Smooth muscle cell (in vitro differentiated cells): ENCODE results near the gene CYP11A1. TPM values are rescaled to one million over a fixed set of nuclear protein-coding genes. Genes with fewer than 3 reads are reported as not detected.

Experiments used
- DNase-seq: peaks from one replicate; lab custom pipeline; 2025; ENCODE audit not compliant: unreplicated experiment; lab: John Stamatoyannopoulos, UW
- H2AFZ ChIP-seq: fragments of 200-600 bp; sonication (generic); 2 replicates; pipeline ENCODE4 v1.6.0; 2016; ENCODE audit warnings: antibody characterized with exemption, low read depth, mild to moderate bottlenecking
- H3F3A ChIP-seq: fragments of 200-600 bp; sonication (generic); 2 replicates; pipeline ENCODE4 v1.6.0; 2017; ENCODE audit warnings: antibody characterized with exemption, low read depth
- H3K27ac ChIP-seq: fragments of 200-600 bp; sonication (generic); 2 replicates; pipeline ENCODE4 v1.5.1; 2016; ENCODE audit warnings: low read depth, mild to moderate bottlenecking
- H3K27me3 ChIP-seq: fragments of 200-600 bp; sonication (generic); 2 replicates; pipeline ENCODE4 v1.6.1; 2016; ENCODE audit warnings: low read depth, mild to moderate bottlenecking
- H3K36me3 ChIP-seq: fragments of 200-600 bp; sonication (generic); 2 replicates; pipeline ENCODE4 v1.5.1; 2016; ENCODE audit warnings: low read depth
- H3K4me1 ChIP-seq: fragments of 200-600 bp; sonication (generic); 2 replicates; pipeline ENCODE4 v1.5.1; 2016; ENCODE audit warnings: low read depth
- H3K4me2 ChIP-seq: fragments of 200-600 bp; sonication (generic); 2 replicates; pipeline ENCODE4 v1.6.0; 2016; ENCODE audit warnings: mild to moderate bottlenecking
- H3K4me3 ChIP-seq: fragments of 200-600 bp; sonication (generic); 2 replicates; pipeline ENCODE4 v1.5.1; 2016; ENCODE audit warnings: mild to moderate bottlenecking
- H3K79me2 ChIP-seq: fragments of 200-600 bp; sonication (generic); 2 replicates; pipeline ENCODE4 v1.6.0; 2016; ENCODE audit warnings: low read depth, mild to moderate bottlenecking
- H3K9ac ChIP-seq: fragments of 200-600 bp; sonication (generic); 2 replicates; pipeline ENCODE4 v1.6.0; 2016; ENCODE audit warnings: low read depth
- H3K9me3 ChIP-seq: fragments of 200-600 bp; sonication (generic); replicated peaks from 2 replicates; pipeline ENCODE4 v1.5.1; 2016; ENCODE audit warnings: low read depth
- H4K20me1 ChIP-seq: fragments of 200-600 bp; sonication (generic); 2 replicates; pipeline ENCODE4 v1.6.0; 2016; ENCODE audit warnings: low read depth
- CTCF ChIP-seq: fragments of 200-600 bp; sonication (generic); IDR thresholded peaks from 2 replicates; pipeline ENCODE4 v1.5.1; 2017; ENCODE audit warnings: borderline replicate concordance, mild to moderate bottlenecking, antibody characterized with exemption; ENCODE audit not compliant: insufficient read depth, poor library complexity, severe bottlenecking
- WGBS: methylation state at CpG from one replicate; pipeline ENCODE4 v1.1.7; 2016; ENCODE audit warnings: low lambda C conversion rate; 5-methylcytosine and 5-hydroxymethylcytosine counted together
- polyA plus RNA-seq: library from polyadenylated mRNA; unstranded; fragments of >200 nt; fragmentation: Nextera tagmentation; extraction: Ambion mirVana; gene quantifications from 2 replicates; pipeline ENCODE4 v1.2.1, GENCODE V29; 2016
- total RNA-seq: library from RNA; depleted of rRNA; stranded (reverse); fragments of >200 nt; gene quantifications from 2 replicates; pipeline ENCODE4 v1.2.3, GENCODE V29; 2014

The CYP11A1 gene
- total and polyA plus RNA-seq, 2 experiments from 2014 or later: 3.5 to 6.6 TPM

DNA sequence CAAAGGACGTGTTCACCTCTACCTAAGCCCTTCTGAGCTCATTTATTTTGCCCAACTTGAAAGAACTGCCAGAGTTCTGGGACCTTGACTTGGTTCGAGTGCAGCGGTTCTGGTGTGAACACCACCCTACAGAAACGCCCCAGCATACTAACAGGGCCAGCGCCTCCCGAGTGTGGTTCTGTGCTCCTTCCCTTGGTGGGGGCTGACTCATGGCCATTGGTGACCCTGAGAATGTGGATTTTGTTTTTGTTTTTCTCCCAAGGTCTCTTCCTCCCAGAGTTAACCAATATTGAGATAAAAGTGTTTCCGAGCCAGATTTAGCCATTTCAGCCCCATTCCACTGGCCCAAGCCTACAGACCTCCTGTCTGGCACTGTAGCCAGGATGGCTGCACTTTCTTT lies 38.4 kb upstream of the CYP11A1 start:
- Histone ChIP-seq H3K9ac (no peak overlapping the region), H3K4me1 (peaks cover 19% of the 10 kb centered on the region), H3K9me3 (no peaks in the 10 kb centered on the region), H3K79me2 (no peaks in the 10 kb centered on the region), H3F3A (peaks cover 23% of the 10 kb centered on the region), H3K4me2 (peak overlapping the region; percentile 75), H3K4me3 (no peak overlapping the region), H3K36me3 (no peaks in the 10 kb centered on the region), H3K27me3 (no peaks in the 10 kb centered on the region), H3K27ac (peak overlapping the region; percentile 85), H2AFZ (no peak overlapping the region), H4K20me1 (no peaks in the 10 kb centered on the region)
- TF ChIP-seq CTCF: no peak
- WGBS: 64% methylated on average over 7 of the region's 7 CpGs
- no peak for DNase-seq

DNA sequence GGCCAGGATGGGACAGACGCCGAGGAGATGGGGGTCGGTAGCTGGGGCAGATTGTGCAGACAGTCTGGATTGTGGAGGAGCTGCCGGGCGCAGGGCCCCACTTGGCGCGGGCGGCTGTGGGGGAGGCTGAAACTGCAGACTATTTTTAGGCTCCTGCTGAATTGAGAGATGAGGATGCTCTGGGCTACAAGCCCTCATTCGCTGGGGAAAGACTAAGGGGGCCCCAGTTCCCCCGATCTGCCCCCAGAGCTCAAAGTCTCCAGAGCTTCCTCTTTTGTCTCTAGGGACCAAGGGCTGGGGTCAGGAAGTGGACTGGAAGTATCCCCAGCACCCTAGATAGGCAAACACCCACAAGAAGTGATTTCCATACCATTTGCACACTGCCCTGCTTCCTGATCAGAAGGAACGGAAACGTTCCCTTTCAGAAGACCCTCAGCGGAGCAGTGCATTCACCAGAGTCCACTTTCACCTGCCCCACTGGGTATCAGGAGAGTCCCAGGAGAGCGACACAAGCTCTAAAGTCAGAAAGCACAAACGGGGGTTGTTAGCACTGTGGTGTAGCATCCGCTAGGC lies 36.6 kb upstream of the CYP11A1 start:
- H3K27me3 ChIP-seq: no peaks in the 10 kb centered on the region
- no peak overlapping the region for H3K9ac ChIP-seq
- no peak overlapping the region for H3K4me3 ChIP-seq
- H3F3A ChIP-seq: peaks cover 23% of the 10 kb centered on the region
- no peak for DNase-seq
- H3K79me2 ChIP-seq: no peaks in the 10 kb centered on the region
- TF ChIP-seq CTCF: no peak
- no peaks in the 10 kb centered on the region for H3K36me3 ChIP-seq
- H3K9me3 ChIP-seq: no peaks in the 10 kb centered on the region
- H2AFZ ChIP-seq: no peak overlapping the region
- peak overlapping the region; percentile 25 for H3K4me2 ChIP-seq
- peaks cover 26% of the 10 kb centered on the region for H3K4me1 ChIP-seq
- WGBS: 66% methylated on average over 16 of the region's 16 CpGs
- no peaks in the 10 kb centered on the region for H4K20me1 ChIP-seq
- no peak overlapping the region for H3K27ac ChIP-seq

DNA sequence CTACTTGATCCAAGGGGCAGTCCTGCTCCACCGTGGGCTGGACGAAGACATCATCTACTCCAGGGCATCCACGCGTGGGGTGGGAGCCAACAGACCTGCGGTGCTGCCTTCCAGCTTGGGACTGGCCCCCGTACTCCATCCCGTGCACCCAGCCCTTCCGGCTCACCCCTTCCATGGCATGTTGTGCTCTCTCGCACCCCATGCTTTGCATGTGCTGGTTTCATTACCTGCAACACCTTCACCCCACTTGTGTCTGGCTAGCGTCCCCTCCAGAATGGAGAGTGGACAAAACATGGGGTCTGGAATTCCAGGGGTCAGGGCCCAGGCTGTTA lies 36.1 kb upstream of the CYP11A1 start:
- Histone ChIP-seq H3K9me3 (no peaks in the 10 kb centered on the region), H2AFZ (no peak overlapping the region), H3K27ac (no peak overlapping the region), H3F3A (peaks cover 23% of the 10 kb centered on the region), H3K36me3 (no peaks in the 10 kb centered on the region), H3K27me3 (no peaks in the 10 kb centered on the region), H3K4me2 (peak overlapping the region; percentile 25), H3K4me1 (peaks cover 26% of the 10 kb centered on the region), H3K4me3 (no peak overlapping the region), H3K9ac (no peak overlapping the region), H4K20me1 (no peaks in the 10 kb centered on the region), H3K79me2 (no peaks in the 10 kb centered on the region)
- 89% methylated on average over 10 of the region's 10 CpGs for WGBS
- TF ChIP-seq CTCF: no peak
- DNase-seq: no peak

GRCh38 chr15:74402873-74403587 lies 35.6 kb upstream of the CYP11A1 start:
- WGBS: 86% methylated on average over 13 of the region's 13 CpGs
- H3K9ac ChIP-seq: no peak overlapping the region

More at GRCh38 chr15:74402873-74403587, 35.6 kb upstream of the CYP11A1 start:
- Histone ChIP-seq H3K27ac (no peak overlapping the region), H3K4me3 (no peak overlapping the region), H3K4me1 (peaks cover 23% of the 10 kb centered on the region), H3K4me2 (peak overlapping the region; percentile 25), H3K36me3 (no peaks in the 10 kb centered on the region), H2AFZ (no peak overlapping the region), H3F3A (peaks cover 22% of the 10 kb centered on the region), H4K20me1 (no peaks in the 10 kb centered on the region), H3K9me3 (no peaks in the 10 kb centered on the region), H3K27me3 (no peaks in the 10 kb centered on the region), H3K79me2 (no peaks in the 10 kb centered on the region)
- no peak for TF ChIP-seq CTCF
- DNase-seq: no peak
